ENCODE measurements around the gene SCN1B.
"Not testable (repeated sequence)": the region's sequence is repeated elsewhere in the genome, so short reads cannot be mapped to it uniquely, and the experiment has no call there.

Gene SCN1B

DNA sequence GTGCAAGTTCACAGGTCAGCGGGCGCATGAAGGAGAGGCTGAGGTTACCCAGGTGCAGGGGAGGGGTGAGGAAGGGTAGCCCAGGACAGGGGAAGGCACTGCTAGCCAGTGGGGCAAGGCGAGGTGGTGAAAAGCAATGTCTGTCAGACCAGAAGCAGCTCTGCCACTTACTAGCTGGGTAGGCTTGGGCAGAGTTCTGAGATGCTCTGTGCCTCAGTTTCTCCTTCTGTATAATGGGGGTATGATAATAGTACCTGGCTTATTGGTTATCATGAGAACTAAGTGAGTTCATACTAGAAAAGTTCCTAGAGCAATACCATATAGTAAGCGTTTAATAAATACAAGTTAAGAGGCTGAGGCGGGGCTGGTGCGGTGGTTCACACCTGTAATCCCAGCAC, 14.3 kb upstream of the SCN1B start:
- no peak for DNase-seq (ENCODE audit: low read depth, low spot score)

GRCh38 chr19:35017507-35017906, 12.8 kb upstream of the SCN1B start:
- DNase-seq (ENCODE audit: low read depth, low spot score): no peak

DNA sequence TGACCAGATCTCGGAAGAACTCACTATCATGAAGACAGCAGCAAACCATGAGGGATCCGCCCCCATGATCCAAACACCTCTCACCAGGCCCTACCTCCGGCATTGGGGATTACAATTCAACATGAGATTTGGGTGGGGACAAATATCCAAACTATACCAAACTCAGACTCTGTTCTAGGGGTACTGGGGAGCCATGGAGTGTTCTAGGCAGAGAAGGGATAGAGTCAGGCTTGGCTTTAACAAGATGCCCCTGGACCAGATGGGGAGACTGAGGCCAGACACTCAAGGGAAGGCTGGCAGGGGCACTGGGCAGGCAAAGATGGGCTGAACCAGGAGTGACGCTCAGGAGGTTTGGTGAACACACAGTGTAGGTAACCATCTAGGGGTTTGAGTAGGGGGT, 11.9 kb upstream of the SCN1B start:
- no peak for DNase-seq (ENCODE audit: low read depth, low spot score)

DNA sequence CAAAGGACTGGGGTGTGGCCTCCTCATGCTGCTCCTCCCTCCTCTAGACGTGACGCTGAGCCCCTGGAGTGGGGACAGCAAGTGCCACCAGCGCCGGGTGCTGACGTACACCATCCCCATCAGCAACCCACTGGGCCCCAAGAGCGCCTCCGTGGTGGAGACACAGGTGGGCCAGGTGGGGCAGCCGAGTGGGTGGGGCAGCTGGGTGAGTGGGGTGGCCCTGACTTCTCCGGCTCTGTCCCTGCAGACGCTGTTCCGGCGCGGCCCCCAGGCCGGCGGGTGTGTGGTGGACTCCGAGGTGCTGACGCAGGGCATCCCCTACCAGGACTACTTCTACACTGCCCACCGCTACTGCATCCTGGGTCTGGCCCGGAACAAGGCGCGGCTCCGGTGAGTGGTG, 11.1 kb upstream of the SCN1B start:
- DNase-seq (ENCODE audit: low read depth, low spot score): no peak

DNA sequence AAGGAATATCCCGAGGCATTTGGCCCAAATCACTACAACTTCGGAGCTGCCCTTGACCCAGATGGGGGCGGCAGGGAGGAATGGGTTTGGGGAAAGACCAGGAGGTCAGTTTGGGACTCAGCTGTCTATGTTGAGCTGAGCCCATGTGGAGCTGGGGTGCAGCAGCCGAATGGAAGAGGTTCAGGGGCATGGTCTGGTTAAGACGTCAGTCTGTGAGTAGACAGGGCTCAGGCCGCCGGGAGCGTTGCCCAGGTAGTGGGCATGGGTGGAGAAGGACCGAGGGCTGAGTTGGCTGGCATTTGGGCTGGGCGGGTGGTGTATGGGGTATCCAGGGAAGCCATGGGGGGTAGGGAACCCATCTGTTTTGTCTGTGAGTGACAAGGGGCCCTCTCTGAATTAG, 9.3 kb upstream of the SCN1B start:
- DNase-seq (ENCODE audit: low read depth, low spot score): no peak

DNA sequence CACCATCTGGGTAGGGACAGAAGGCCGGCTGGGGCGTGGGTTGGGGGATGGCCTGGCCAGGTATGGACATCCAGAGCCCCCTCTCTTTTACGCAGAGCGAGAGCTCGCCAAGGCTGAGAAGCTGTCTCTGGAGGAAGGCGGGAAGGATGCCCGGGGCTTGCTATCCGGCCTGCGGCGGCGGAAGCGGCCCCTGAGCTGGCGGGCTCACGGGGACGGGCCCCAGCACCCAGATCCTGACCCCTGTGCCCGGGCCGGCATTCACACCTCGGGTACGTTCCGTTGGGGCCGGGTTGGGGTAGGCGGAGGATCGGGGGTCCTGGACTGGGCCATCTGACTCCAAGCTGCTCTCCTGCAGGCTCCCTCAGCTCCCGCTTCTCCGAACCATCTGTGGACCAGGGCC, 8.7 kb upstream of the SCN1B start:
- no peak for DNase-seq (ENCODE audit: low read depth, low spot score)

- DNase-seq (ENCODE audit: low read depth, low spot score): no peak
Measured at GRCh38 chr19:35022460-35022859, 7.8 kb upstream of the SCN1B start.

- DNase-seq (ENCODE audit: low read depth, low spot score): no peak
Measured at GRCh38 chr19:35023428-35023827, 6.8 kb upstream of the SCN1B start.

- no peak for DNase-seq (ENCODE audit: low read depth, low spot score)
Measured at GRCh38 chr19:35024095-35024494, 6.2 kb upstream of the SCN1B start.

- DNase-seq (ENCODE audit: low read depth, low spot score): no peak
Measured at GRCh38 chr19:35025969-35026368, 4.3 kb upstream of the SCN1B start.

DNA sequence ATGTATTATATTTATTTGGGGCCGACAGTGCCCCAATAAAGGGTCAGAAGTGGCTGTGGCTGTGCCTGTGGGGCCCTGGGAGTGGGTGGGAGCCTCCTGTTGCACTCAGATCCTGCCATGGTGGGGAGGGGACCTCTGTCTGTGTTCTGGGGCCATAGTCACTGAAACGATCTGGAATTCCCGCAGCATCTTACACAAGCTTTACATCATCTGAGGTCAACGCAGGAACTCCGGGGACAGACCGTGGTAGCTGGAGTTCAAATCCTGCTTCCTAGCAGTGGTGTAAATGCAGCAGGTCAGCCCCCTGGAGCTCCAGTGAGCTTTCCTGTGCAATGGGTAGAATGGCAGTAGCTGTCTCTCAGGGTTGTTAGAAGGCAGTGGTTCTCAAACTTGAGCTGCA, 3.9 kb upstream of the SCN1B start:
- no peak for DNase-seq (ENCODE audit: low read depth, low spot score)

DNA sequence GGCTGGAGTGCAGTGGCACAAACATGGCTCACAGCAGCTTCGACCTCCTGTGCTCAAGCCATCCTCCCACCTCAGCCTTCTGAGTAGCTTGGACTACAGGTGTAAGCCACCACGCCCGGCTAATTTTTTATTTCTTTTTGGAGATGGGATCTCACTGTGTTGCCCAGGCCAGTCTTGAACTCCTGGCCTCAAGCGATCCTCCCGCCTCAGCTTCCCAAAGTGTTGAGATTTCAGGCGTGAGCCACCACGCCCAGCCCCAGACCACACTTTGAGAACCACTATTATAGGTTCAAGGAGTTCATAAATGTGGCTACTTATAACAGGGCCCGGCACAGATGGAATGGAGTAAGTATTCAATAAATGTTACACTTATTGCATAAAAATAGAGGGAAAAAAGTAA, 3.3 kb upstream of the SCN1B start:
- no peak for DNase-seq (ENCODE audit: low read depth, low spot score)

GRCh38 chr19:35027851-35028599, 2.2 kb upstream of the SCN1B start:
- DNase-seq (ENCODE audit: low read depth, low spot score): no peak

- DNase-seq (ENCODE audit: low read depth, low spot score): not testable (repeated sequence)
Measured at GRCh38 chr19:35028600-35028885, 1.7 kb upstream of the SCN1B start.

DNA sequence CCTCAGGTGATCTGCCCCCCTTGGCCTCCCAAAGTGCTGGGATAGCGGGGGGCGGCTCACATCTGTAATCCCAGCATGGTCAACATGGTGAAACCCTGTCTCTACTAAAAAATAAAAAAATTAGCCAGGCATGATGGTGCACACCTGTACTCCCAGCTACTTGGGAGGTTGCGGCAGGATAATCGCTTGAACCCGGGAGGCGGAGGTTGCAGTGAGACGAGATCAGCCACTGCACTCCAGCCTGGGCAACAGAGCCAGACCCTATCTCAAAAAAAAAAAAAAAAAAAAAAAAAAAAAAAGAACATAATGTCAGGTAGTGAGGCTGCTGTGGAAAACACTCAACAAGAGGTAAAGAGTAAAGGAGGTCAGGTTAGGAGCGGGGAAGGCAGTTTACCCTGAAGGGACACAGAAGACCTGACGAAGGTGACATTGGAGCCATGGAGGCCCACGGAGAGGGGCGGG, 964 bp upstream of the SCN1B start:
- DNase-seq (ENCODE audit: low read depth, low spot score): not testable (repeated sequence)

- no peak for DNase-seq (ENCODE audit: low read depth, low spot score)
Measured at GRCh38 chr19:35029737-35030256, 473 bp upstream of the SCN1B start.

GRCh38 chr19:35031072-35031881, 1.0 kb downstream of the SCN1B start:
- DNase-seq (ENCODE audit: low read depth, low spot score): peak; percentile 86

DNA sequence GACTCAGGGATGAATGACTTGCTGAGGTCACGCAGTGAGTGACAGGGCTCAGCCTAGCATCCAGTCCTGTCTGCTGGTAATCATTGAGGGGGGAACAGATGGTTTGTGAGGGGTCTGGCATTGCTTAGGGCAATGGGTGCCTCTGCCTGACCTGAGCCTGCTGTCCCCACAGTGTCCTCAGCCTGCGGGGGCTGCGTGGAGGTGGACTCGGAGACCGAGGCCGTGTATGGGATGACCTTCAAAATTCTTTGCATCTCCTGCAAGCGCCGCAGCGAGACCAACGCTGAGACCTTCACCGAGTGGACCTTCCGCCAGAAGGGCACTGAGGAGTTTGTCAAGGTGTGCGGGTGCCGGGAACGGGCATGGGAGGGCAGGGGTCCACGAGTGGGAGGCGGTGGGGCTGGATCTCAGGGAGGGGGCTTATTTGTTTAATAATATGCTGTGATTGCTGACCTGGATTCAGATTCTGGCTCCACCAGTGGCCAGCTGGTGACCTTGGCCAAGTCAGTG, 2.1 kb downstream of the SCN1B start:
- no peak for DNase-seq (ENCODE audit: low read depth, low spot score)

- DNase-seq (ENCODE audit: low read depth, low spot score): no peak
Measured at GRCh38 chr19:35033067-35034004, 3.1 kb downstream of the SCN1B start.

- DNase-seq (ENCODE audit: low read depth, low spot score): no peak
Measured at GRCh38 chr19:35034005-35034502, 3.8 kb downstream of the SCN1B start.

GRCh38 chr19:35034588-35035382, 4.5 kb downstream of the SCN1B start:
- no peak for DNase-seq (ENCODE audit: low read depth, low spot score)
